ENCODE results near the gene SLU7. TPM values are rescaled to one million over a fixed set of nuclear protein-coding genes. Genes with fewer than 3 reads are reported as not detected.

The SLU7 gene
- total and polyA plus RNA-seq, 9 of the 15 experiments (the other 6 are each of a cell fraction or from before 2014, with no cell fraction given): 42.1 to 65.7 (median 54.8) TPM

- 0% methylated on average over 4 of the region's 4 CpGs for WGBS (ENCODE audit: insufficient coverage, low coverage, missing lambda C conversion rate)
- no peaks in the 10 kb centered on the region for H4K20me1 ChIP-seq (replicated peaks; ENCODE audit: control insufficient read depth, insufficient read depth, low read length)
- no peak overlapping the region for H2AFZ ChIP-seq (ENCODE audit: low read depth, low read length)
- ChIA-PET POLR2A (interaction anchor here (0.6 kb wide), 1 partner anchor 14 kb away, joined by 6 read pairs; no protein-coding TSS in a partner anchor), CTCF (ENCODE audit: low intra/inter-chr PET ratio) (no interaction called here)
- H3K4me1 ChIP-seq (replicated peaks in 1 of 2; ENCODE audit: control insufficient read depth in 2 of 2, insufficient read depth in 2 of 2, low read length in 2 of 2): peaks cover 0 to 4% of the 10 kb centered on the region in 2 experiments; a peak in 1 of 5 replicates
- no peak for ATAC-seq
- DNase-seq (ENCODE audit: extremely low read depth in 1 of 4, low spot score in 3 of 4): no peak
- H3K4me3 ChIP-seq: no peak overlapping the region
- FAIRE-seq: no peak
- H3K9me3 ChIP-seq (replicated peaks; ENCODE audit: control insufficient read depth, insufficient read depth, low read depth, low read length): no peaks in the 10 kb centered on the region
- in situ Hi-C loops (cut with MboI) (no loop called here), intact Hi-C loops (cut with micrococcal nuclease) (no loop called here)
- H3K36me3 ChIP-seq (ENCODE audit: control insufficient read depth, insufficient read depth, low read length): no peaks in the 10 kb centered on the region
- peaks cover 7 to 10% of the 10 kb centered on the region in 2 experiments; a peak in 4 of 5 replicates for H3K27me3 ChIP-seq (ENCODE audit: control insufficient read depth in 2 of 2, insufficient read depth in 2 of 2, low read length in 2 of 2)
- H3K9ac ChIP-seq (ENCODE audit: insufficient read depth in 1 of 2, low read depth in 2 of 2, low read length in 2 of 2): no peak overlapping the region
- no peaks in the 10 kb centered on the region for H3K9me1 ChIP-seq (ENCODE audit: control insufficient read depth, insufficient read depth, low read length)
- H3K4me2 ChIP-seq (ENCODE audit: insufficient read depth, low read length): no peak overlapping the region
- no peak overlapping the region for H3K27ac ChIP-seq (ENCODE audit: extremely low read depth, low read depth, low read length)
- no peaks in the 10 kb centered on the region for H3K79me2 ChIP-seq (ENCODE audit: control insufficient read depth, insufficient read depth, low read length)
- no TSS peak for BruUV-seq (replicated peaks)
- TF ChIP-seq KAT7 (CRISPR knock-in tag; IDR thresholded peaks at IDR 0.05; ENCODE audit: borderline replicate concordance) (no peak), CTBP1 (IDR thresholded peaks at IDR 0.05; ENCODE audit: borderline replicate concordance) (no peak), ATF2 (CRISPR knock-in tag; IDR thresholded peaks at IDR 0.05) (no peak), SMC3 (conservative IDR thresholded peaks at IDR 0.05; ENCODE audit: insufficient read depth, low read depth, low read length) (no peak), DMBX1 (CRISPR knock-in tag; IDR thresholded peaks at IDR 0.05; ENCODE audit: borderline replicate concordance) (no peak), ZNF280B (CRISPR knock-in tag; IDR thresholded peaks at IDR 0.05) (no peak), GTF3C2 (IDR thresholded peaks at IDR 0.05; ENCODE audit: borderline replicate concordance, extremely low read depth, insufficient read length) (no peak), MAFF (IDR thresholded peaks at IDR 0.05; ENCODE audit: low read length) (peak; percentile 65), U2AF2 (optimal IDR thresholded peaks at IDR 0.05; ENCODE audit: low read depth, low read length) (no peak), ZNF347 (CRISPR knock-in tag; IDR thresholded peaks at IDR 0.05; ENCODE audit: low read depth) (no peak), CBX3 (IDR thresholded peaks at IDR 0.05; ENCODE audit: borderline replicate concordance in 1 of 2, low read length in 2 of 2) (no peak), DDX20 (tag; IDR thresholded peaks at IDR 0.05; ENCODE audit: low read depth) (no peak), KAT2B (IDR thresholded peaks at IDR 0.05; ENCODE audit: low read depth, low read length) (no peak), NFE2L1 (tag; IDR thresholded peaks at IDR 0.05; ENCODE audit: borderline replicate concordance, low read depth) (no peak), TCF7L2 (IDR thresholded peaks at IDR 0.05; ENCODE audit: low read depth, low read length) (no peak)
- TF ChIP-seq, protein P1, sequence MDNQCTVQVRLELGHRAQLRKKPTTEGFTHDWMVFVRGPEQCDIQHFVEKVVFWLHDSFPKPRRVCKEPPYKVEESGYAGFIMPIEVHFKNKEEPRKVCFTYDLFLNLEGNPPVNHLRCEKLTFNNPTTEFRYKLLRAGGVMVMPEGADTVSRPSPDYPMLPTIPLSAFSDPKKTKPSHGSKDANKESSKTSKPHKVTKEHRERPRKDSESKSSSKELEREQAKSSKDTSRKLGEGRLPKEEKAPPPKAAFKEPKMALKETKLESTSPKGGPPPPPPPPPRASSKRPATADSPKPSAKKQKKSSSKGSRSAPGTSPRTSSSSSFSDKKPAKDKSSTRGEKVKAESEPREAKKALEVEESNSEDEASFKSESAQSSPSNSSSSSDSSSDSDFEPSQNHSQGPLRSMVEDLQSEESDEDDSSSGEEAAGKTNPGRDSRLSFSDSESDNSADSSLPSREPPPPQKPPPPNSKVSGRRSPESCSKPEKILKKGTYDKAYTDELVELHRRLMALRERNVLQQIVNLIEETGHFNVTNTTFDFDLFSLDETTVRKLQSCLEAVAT (IDR thresholded peaks at IDR 0.05): no peak
Measured at GRCh38 chr5:160463227-160463626, 44.3 kb upstream of the SLU7 start.
